Daoy (cell line): ENCODE results near the gene BCL7C. TPM values are rescaled to one million over a fixed set of nuclear protein-coding genes. Genes with fewer than 3 reads are reported as not detected.
A peak's percentile ranks its signal among the peaks of the same experiment; 100 is the strongest.
"Not testable (repeated sequence)": the region's sequence is repeated elsewhere in the genome, so short reads cannot be mapped to it uniquely, and the experiment has no call there.

Experiments used
- DNase-seq: peaks from one replicate; pipeline ENCODE4 v3.0.0-alpha.2; 2015; ENCODE audit warnings: low read depth
- total RNA-seq: library from RNA; depleted of rRNA; stranded (reverse); fragments of >200 nt; shearing (Covaris generic); gene quantifications from 2 replicates; pipeline ENCODE4 v1.2.3, GENCODE V29; 2014; rRNA removed

Gene BCL7C
- total RNA-seq: 27.8 and 29.4 TPM in 2 replicates

DNA sequence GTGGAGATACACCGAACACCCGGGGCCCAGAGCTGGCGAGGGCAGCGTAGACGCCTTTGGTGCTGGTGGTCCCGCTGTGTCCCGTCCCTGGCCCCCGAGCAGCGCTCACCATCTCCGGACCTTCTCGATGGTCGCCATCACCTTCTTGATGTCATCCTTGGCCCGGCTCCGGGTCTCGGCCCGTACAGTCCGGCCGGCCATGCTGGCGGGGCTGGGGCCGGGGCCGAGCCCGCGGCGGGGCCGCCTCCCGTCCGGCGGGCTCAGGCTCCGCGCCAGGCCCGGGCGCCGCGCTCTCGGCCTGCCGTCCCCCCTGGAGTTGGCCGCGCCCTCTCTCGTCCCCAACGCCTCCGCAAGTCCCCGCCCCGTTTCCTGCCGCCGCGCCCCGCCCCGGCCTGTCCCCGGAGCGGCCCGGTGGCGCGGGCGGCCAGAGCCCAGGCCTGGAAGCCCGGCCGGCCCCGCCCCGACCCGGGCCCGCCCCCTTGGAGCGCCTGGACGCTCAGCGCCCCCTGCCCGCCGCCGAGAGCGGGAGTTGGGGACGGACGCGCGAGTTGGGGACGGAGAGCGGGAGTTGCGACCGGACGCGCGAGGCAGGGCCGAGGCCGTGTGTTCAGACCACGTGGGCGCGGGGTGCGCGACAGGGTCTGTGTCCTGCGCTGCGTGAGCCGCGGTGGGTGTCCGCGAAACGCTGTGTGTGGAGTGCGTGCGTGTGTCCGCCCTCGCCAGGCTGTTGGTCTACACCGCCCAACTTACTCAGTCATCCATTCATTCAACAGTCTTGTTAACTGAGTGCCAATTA lies at the start of gene BCL7C:
BCL7C (minus strand) TSS at position 334 of the 796 bp plus-strand sequence; CDS start at position 201, 133 bp downstream.
- peak; percentile 92 for DNase-seq

DNA sequence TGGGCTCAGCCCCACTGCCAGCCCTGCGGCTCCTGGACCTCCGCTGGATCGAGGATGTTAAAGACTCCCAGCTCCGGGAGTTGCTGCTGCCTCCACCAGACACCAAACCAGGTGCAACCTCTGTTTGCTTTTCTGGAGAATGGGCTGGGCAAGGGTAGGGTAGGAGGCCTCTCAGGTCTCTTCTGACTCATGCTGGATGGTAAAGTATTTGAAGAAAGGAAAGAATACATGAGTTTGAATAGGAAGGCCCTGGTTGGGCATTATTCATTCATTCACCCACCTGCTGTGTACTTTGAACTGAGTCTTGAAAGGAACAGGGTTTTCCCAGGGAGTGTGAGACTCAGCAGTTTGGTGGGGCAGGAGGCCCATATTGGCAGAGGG lies 48.5 kb upstream of the BCL7C start:
- DNase-seq: no peak

DNA sequence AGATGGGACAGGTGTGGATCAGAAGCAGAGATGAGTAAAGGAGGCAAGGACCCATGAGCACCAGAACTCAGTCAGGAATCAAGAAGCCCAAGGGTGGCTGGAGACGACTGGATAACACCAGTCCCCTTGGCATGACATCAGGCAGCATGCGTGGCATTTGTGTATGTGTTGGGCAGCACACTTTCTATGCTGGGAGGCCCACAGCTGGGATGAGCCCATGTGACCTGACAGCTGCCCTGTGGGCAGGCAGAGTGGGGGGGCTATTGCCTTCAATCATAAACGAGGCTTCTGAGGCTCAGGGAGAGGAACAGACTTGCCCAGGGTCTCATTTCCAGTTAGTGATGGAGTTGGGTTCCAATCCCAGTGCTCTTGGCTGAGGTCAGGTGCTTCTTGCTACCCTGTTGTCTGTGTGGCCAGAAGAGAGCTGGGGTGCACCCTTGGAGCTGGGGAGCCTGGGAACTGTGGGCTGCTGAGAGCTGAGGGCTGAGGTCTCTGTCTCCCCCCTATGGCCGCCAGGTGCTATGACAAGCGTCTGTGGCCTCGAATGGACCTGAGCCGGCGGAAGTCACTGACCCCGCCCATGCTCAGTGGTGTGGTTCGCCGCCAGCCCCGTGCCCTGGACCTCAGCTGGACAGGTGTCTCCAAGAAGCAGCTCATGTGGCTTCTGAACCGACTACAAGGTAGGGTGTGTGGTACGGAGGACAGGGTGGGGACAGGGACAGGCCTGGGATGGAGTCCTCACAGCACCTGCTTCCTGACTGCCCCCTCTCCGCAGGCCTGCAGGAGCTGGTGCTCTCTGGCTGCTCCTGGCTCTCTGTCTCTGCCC lies 47.9 kb upstream of the BCL7C start:
- DNase-seq: peak; percentile 72

DNA sequence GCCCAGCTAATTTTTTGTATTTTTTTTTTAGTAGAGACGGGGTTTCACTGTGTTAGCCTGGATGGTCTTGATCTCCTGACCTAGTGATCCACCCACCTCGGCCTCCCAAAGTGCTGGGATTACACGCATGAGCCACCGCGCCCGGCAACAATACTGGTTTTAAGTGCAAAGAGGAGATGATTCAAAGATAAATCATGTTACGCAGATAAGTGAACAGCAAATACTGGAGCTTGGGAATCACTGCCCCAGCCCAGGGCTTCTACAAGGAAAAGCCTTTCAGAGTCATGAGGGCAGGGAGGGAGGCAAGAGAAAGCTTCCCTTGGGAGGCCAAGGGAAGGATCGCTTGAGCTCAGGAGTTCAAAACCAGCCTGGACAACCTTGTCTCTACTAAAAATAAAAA lies 45.7 kb upstream of the BCL7C start:
- not testable (repeated sequence) for DNase-seq

DNA sequence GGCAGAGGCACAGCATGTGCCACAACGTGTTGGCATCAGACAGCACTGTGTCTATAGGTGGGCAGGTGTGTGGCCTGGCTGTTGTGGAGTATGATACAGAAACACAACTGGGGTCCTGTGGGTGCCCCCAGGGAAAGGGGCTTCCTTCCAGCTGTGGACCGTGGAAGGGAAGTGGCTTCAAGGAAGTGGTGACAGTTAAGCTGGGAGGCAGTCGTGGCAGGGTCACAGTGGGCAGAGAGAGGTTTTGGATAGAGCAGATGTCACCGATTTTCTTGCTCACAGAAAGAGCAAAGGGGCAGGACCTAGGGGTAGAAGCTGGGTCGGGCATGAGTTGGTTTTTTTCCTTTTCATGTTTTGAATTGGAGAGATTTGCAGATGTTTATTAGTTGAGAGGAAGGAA lies 43.8 kb upstream of the BCL7C start:
- DNase-seq: no peak

DNA sequence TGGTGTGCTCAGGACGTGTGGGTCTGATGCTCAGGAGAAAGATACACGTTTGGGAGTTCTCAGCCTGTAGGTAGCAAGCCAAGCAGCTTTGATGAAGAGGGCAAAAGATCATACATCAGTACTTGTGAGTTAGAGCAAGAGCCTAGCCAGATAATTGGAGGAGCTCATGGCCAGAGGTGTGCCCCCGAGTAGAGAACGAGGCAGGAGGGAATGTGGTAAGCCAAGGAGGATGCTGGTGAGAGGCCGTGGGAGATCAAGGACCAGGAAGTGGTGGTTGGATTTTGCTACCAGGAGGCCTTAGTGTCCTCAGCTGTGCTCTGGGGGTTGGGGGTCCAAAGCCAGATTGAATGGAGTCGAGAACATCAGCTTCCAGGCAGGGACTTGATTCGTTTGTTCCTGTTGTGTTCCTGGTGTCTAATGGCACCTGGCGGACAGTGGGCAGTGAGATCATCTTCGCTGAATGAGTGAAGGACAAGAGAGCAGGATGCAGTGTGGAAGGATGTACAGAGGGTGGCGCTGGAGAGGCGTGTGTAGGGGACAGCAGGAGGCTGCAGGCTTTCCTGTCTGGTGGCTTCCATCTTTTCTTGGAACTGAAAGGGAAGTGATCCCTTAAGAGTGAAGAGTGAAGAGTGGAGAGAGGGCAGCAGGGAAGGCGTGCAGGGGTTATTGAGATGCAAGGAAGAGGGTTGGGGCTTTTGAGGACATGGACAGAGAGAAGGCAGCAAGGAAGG lies 41.1 kb upstream of the BCL7C start:
- DNase-seq: peak; percentile 53

DNA sequence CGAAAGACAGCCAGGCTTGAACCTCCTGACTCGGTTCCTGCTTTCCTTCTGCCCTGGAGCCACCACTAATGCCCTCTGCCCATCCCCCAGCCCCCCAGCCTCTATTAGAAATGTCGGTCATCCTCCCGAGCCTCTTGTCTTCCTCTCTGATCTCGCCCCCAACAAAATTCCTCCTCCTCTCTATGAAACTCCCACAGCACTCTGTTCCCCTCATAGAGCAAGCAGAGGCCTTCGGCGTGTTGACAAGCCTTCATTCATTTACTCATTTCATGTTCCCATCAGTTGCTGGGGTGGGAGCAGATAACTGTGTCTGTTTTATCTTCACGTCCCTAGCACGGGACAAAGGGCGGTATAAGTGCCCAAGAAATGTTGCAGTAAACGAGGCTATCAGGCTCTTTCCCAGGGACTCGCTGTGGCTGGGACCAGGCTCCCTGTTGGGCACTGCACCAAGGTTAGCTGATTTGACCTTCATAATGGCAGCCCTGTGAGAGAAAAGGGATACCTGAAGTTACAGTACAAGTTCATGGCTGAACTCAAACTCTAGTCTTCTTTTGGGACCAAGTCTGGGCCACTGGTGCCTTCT lies 37.3 kb upstream of the BCL7C start:
- DNase-seq: no peak

DNA sequence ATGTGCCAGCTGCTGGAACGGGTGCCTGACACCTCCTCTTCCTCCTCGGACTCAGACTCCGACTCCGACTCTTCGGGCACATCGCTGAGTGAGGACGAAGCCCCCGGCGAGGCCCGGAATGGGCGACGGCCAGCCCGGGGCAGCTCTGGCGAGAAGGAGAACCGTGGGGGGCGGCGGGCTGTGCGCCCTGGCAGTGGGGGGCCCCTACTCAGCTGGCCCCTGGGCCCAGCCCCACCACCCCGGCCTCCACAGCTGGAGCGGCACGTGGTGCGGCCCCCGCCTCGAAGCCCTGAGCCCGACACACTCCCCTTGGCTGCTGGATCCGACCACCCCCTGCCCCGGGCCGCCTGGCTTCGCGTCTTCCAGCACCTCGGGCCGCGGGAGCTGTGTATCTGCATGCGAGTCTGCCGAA lies 36.3 kb upstream of the BCL7C start:
- DNase-seq: no peak

DNA sequence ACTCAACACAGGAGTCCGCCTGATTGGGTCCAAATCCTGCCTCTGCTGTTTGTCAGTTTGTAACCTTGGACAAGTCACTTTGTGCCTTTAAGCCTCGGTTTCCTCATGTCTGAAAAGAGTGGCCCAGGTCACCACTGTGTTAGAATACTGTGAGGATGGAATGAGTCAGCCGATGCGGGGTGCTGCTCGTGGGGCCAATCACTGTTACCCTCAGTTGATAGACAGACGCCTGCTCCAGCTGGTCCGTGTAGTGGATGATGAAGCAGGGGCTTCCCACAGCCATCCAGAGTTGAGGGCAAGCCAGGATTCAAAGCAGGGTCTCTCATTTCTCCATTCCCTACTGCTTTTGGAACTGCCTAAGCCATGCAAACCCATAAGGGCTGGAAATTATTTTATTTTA lies 35.3 kb upstream of the BCL7C start:
- DNase-seq: no peak

DNA sequence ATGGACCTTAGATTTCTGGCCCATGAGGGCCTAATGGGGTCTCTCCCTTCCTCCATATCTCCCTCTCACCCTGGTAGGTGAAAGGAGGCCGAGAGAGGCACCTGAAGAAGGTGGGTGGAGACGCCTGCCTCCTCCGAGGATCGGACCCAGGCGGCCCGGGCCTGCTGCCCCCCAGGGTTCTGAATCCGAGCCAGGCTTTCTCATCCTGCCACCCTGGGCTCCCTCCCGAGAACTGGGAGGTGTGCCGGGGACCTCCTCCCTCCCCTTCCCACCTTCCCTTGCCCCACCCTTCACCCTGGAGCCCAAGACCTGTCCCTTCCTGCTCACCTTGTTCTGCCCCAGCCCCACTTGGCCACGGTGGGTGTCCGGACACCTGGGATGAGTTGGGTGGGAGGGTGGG lies 34.5 kb upstream of the BCL7C start:
- DNase-seq: no peak

DNA sequence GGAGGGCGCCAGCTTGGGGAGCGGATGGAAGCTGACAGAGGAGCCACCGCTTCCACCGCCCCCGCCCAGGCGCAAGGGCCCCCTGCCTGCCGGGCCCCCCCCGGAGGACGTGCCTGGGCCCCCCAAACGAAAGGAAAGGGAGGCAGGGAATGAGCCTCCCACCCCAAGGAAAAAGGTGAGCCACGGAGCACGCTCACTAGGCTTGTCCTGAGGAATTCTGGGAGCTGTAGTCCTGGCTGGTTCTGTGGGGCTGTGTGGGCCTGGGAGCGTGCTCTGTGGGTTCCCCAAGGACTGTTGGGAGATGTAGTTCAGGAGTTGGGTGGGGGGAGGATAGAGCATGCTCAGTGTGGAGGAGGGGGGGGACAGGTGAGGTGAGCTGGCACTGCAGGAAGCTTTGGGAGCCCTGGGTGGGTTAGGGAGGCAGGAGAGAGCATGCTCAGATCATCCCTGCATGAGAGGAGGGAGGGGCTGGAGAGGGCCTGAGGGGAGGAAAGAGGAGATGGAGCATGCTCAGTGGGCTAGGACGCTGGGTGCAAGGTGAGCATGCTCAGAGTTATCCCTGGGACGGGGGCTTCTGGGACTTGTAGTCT lies 34.0 kb upstream of the BCL7C start:
- peak; percentile 64 for DNase-seq

DNA sequence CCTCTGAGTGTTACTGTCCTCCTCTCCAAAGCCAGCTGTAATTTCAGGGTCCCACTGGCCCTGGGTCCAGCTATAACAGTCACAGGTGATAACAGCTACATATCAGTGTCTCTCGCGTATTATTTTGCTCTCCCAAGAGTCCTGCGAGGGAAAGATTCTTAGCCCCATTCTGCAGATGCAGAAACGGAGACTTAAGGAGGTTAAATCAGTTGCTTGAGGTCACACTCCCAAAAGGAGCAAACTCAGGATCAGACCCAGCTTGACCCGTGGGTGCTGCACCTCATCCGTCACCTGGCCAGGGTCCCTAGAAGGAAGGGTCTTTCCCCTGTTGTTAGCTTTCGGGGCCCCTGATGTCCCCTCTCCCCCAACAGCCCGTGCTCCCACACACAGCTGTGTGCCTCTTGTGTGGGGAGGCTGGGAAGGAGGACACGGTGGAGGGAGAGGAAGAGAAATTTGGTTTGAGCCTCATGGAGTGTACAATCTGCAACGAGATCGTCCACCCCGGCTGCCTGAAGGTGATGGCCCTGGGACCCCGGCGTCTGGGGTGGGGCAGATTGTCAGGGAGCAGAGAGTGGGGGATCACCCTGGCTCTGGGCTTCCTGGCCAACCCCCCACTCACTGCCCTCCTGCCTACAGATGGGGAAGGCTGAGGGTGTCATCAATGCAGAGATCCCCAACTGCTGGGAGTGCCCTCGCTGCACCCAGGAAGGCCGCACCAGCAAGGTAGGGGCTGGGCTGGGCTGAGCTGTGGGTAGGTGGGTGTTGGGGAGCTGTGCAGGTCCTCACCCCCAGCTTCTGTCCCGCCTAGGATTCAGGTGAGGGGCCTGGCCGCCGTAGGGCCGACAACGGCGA lies 33.3 kb upstream of the BCL7C start:
- DNase-seq: no peak

DNA sequence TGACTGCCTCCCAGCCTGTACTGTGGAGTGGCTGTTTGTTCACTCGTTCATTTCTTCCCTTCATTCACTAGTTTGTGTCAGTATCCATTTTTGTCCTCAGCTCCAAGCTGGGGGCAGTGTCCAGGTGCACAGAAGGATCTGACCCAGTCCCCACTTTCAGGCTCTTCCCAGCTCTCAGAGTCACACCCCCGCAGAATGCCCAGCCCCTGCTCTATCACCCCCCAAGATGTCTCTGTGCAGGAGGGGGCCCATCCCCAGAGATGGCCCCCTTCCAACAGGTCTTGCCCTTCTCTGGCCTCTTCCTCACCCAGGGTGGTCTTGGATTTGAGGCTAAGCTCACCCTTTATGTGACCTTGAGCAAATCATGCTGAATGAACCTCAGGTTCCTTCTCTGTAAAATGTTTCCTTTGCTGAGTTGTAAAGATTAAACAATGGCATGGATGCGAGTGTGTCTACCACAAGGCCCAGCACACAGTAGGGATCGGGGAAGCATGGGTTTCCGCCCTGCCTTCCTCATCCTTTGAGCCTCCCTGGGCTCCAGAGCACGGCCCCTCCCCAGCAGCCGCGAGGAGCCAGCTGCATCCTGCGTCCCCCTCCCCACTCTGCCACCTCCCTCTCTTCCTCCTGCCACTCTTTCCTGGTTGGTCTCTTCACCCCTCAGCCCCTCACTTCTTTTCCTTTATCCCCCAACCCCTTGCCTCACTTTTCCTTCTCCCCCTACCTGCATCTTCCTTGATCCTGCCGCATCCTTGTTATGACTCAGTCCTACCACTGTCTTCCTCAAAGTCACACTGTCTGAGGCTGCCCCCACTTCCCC lies 32.3 kb upstream of the BCL7C start:
- DNase-seq: no peak

DNA sequence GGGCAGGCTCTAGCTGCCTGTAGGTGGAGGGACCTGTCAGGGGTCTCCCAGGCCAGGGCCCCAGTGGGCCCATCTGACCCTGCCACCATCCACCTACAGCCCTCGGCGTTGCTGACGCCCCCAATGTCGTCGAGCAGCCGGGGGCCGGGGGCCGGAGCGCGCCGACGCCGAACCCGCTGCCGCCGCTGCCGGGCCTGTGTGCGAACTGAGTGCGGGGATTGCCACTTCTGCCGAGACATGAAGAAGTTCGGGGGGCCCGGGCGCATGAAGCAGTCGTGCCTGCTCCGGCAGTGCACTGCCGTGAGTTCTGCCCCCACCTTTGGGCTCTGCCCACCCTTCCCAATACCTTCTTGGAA lies 31.7 kb upstream of the BCL7C start:
- no peak for DNase-seq

DNA sequence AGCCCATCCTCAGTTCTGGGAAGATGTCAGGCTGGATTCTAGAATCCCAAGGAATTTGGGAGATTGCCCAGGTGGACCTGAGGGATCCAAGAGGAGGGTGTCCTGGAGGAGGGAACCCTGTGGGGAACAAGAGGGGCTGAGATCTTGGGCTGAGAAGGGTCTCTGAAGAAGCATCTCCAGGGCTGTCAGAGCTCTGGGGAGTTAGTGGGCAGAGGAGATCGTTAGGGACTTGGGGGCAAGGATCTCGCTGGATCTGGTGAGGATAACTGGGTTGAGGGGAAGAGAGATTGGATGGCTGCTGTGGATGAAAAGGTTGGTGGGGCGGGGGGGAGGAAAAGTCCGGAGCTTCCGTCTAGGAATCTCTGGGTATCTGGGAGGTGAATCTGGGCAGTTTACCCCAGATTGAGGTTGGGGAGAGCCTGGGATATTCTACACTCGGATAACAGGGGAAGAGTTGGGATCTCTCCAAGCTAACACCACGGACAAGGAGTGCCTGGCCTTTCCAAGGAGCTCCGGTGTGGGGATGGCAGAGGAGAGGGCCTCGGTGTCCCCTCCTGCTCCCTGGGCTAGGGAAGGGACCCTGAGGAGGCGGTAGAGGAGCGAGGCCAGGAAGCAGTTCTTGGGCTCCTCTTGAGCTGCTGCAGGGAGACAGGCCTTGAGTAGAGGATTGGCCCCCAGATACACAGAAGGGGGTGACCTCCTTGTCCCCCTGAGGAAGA lies 31.2 kb upstream of the BCL7C start:
- no peak for DNase-seq

DNA sequence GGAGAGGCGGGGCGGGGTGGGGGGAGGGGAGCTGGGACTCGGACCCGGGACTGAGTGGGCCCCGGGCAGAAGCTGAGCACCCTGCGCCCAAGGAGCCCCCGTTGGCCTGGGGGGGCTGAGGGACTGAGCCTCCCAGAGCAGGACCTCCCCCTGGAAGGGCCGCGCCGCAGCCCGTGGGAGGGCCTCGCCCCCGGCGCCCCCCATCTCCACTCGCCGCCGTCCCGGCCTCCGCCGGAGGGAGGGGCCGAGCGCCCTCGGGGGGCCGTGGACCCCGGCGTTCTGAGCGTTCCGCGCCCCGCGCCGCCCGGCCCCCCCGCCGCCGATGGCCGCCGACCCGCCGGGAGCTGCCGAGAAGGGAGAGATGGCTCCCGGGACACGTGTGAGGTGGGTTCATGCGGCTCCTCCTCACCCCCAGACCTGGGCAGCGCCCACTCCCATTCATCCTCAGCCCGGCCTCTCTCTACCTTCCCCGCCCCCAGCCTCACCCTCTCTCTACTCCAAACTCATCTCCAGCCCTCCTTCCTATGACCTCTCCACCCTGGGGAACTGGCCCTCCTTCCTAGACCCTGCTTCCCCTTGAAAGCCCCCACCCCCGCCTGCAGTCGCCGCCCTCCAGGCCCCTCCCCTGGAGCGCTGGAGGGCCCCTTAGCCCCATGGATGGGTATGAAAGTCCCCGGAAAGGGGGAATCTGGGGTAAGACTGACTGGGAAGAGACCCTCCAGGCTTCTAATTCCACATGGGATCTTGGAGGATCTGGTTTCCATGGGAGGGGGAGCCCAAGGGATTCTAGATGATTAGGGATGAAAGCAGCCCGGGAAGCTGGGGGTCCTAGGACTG lies 30.4 kb upstream of the BCL7C start:
- DNase-seq: no peak

DNA sequence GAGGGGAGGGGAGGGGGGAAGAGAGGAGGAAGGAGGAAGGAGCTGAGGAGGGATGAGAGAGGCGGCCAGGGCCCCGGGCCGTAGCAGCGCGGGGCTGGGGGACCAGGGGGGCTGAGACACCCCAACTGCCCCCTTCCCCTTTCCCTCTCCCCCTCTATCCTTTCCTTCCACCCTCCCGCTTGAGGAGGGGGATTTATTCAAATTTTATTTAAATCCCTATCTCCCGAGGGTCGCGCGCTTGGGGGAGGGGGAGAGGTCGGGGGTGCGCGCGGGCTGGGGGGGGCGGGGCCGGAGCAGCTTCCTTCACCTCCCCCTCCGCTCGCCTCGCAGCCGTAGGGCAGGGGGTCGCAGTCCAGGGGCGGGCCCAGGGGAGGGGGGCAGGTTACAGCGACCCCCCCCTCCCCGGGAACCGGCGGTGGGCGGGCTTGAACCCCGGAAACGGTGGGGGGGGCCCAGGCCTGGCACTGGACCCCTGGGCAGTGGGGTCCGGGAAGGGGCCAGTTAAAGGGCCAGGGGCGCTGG lies 29.7 kb upstream of the BCL7C start, which contains the start of gene FBXL19:
FBXL19 (plus strand) TSS at position 19 of the 522 bp plus-strand sequence. CDS start 2,183 bp downstream, outside the sequence.
- DNase-seq: no peak
